ENCODE measurements around the gene SBNO2. TPM values are rescaled to one million over a fixed set of nuclear protein-coding genes. Genes with fewer than 3 reads are reported as not detected.

Gene SBNO2
- total and polyA plus RNA-seq, 9 of the 15 experiments (the other 6 are each of a cell fraction or from before 2014, with no cell fraction given): 0.01 to 46.2 (median 6.7) TPM

GRCh38 chr19:1106841-1107660 is 67.0 kb downstream of the SBNO2 start (continued):
- TF ChIP-seq GTF2B (IDR thresholded peaks at IDR 0.05; ENCODE audit: extremely low read depth, insufficient read length) (no peak), HMGN3 (IDR thresholded peaks at IDR 0.05; ENCODE audit: borderline replicate concordance, extremely low read depth, insufficient read length, low read depth, low read length) (peak; percentile 54), RBM22 (IDR thresholded peaks at IDR 0.05; ENCODE audit: low read depth, low read length, poor library complexity, severe bottlenecking) (peak; percentile 10), ZC3H8 (IDR thresholded peaks at IDR 0.05) (no peak), MYNN (IDR thresholded peaks at IDR 0.05) (0 out of 2 replicates have a peak, but pooled peaks have one; percentile 15), MYNN (CRISPR knock-in tag; IDR thresholded peaks at IDR 0.05) (no peak), CTCF (IDR thresholded peaks at IDR 0.05 in 2 of 3, conservative IDR thresholded peaks at IDR 0.05 in 1 of 3; ENCODE audit: insufficient read depth in 2 of 3, low read depth in 1 of 3, low read length in 3 of 3) (peak in 2 of 3 experiments; percentile 20 to 35; a peak in 1 of 6 replicates), C11orf30 (IDR thresholded peaks at IDR 0.05; ENCODE audit: low read depth) (no peak), RAD21 (CRISPR knock-in tag; conservative IDR thresholded peaks at IDR 0.05 in 1 of 2, IDR thresholded peaks at IDR 0.05 in 1 of 2) (peak in 1 of 2 experiments; percentile 29; a peak in 1 of 4 replicates), TRIM28 (IDR thresholded peaks at IDR 0.05) (no peak)
